WI38 (cell line): ENCODE measurements around the gene SLC25A22.

Experiments used
- H3K4me3 ChIP-seq: 2 replicates; pipeline ENCODE4 v1.5.1; 2011; ENCODE audit warnings: low read depth, mild to moderate bottlenecking, control low read depth, low read length
- TF ChIP-seq, protein P1 (sequence below): IDR thresholded peaks from 2 replicates; pipeline ENCODE4 v1.5.1; 2012; ENCODE audit warnings: low read depth, mild to moderate bottlenecking, control low read depth, low read length

SLC25A22 gene

GRCh38 chr11:745428-745827, 52.7 kb downstream of the SLC25A22 start:
- TF ChIP-seq, protein P1, sequence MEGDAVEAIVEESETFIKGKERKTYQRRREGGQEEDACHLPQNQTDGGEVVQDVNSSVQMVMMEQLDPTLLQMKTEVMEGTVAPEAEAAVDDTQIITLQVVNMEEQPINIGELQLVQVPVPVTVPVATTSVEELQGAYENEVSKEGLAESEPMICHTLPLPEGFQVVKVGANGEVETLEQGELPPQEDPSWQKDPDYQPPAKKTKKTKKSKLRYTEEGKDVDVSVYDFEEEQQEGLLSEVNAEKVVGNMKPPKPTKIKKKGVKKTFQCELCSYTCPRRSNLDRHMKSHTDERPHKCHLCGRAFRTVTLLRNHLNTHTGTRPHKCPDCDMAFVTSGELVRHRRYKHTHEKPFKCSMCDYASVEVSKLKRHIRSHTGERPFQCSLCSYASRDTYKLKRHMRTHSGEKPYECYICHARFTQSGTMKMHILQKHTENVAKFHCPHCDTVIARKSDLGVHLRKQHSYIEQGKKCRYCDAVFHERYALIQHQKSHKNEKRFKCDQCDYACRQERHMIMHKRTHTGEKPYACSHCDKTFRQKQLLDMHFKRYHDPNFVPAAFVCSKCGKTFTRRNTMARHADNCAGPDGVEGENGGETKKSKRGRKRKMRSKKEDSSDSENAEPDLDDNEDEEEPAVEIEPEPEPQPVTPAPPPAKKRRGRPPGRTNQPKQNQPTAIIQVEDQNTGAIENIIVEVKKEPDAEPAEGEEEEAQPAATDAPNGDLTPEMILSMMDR = no peak
- no peak overlapping the region for H3K4me3 ChIP-seq

DNA sequence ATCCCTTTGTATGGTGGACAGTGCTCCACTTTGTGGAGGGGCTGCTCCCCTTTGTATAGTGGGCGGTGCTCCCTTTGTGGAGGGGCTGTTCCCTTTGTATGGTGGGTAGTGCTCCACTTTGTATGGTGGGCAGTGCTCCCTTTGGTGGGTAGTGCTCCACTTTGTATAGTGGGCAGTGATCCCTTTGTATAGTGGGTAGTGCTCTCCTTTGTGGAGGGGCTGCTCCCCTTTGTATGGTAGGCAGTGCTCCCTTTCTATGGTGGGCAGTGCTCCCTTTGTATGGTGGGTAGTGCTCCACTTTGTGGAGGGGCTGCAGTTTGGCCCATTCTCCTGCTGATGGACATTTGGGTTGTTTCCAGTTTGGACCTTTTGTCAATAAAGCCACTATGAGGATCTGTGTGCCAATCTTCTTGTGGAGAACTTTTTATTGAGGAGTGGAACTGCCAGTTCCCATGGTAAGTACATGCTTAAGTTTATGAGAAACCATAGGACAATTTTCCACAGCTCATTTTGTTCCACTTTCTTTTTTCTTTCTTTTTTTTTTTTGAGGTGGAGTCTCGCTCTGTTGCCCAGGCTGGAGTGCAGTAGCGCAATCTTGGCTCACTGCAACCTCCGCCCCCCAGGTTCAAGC, 55.4 kb downstream of the SLC25A22 start:
- TF ChIP-seq, protein P1 = no peak
- H3K4me3 ChIP-seq = no peak overlapping the region

DNA sequence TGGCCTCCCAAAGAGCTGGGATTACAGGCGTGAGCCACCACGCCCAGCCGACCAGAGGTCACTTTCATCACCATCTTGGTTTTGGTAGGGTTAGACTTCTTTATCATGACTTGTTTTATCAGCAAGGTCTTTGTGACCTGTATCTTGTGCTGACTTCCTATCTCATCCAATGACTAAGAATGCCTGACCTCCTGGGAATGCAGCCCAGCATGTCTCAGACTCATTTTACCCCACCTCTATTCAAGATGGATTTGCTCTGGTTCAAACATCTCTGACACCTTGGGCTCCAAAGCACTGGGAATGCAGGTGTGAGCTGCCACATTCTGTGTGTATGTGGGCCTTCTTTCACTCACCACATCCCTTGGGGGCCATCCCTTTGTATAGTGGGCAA, 55.9 kb downstream of the SLC25A22 start:
- TF ChIP-seq, protein P1 = no peak
- no peak overlapping the region for H3K4me3 ChIP-seq
